GM19238 (cell line): ENCODE results near the gene TRIM77.
"Not testable (repeated sequence)": the region's sequence is repeated elsewhere in the genome, so short reads cannot be mapped to it uniquely, and the experiment has no call there.

Experiments
- DNase-seq: peaks from one replicate; pipeline ENCODE4 v3.0.0; 2011; ENCODE audit warnings: low spot score; ENCODE audit not compliant: insufficient read length

Gene TRIM77

GRCh38 chr11:89709999-89710398 lies at the start of gene TRIM77:
TSS of gene TRIM77 (plus strand) at chr11:89710299. CDS start at chr11:89710299, 0 bp downstream.
- DNase-seq = not testable (repeated sequence)

- no peak for DNase-seq
These were observed 43.1 kb upstream of the TRIM77 start for GRCh38 chr11:89667001-89667400.

- not testable (repeated sequence) for DNase-seq
These were observed 41.9 kb upstream of the TRIM77 start for GRCh38 chr11:89668158-89668557.

- DNase-seq = not testable (repeated sequence)
These were observed 40.5 kb upstream of the TRIM77 start for GRCh38 chr11:89669586-89669985.

GRCh38 chr11:89669993-89670669 lies 40.0 kb upstream of the TRIM77 start:
- not testable (repeated sequence) for DNase-seq

GRCh38 chr11:89672547-89672946 lies 37.6 kb upstream of the TRIM77 start:
- not testable (repeated sequence) for DNase-seq

- DNase-seq = not testable (repeated sequence)
These were observed 36.7 kb upstream of the TRIM77 start for GRCh38 chr11:89673380-89673779.

GRCh38 chr11:89675383-89675782 lies 34.7 kb upstream of the TRIM77 start:
- DNase-seq = not testable (repeated sequence)

- DNase-seq = not testable (repeated sequence)
These were observed 34.2 kb upstream of the TRIM77 start for GRCh38 chr11:89675948-89676347.

GRCh38 chr11:89707080-89707479 lies 3.0 kb upstream of the TRIM77 start:
- DNase-seq = not testable (repeated sequence)

GRCh38 chr11:89724866-89725498 lies 14.9 kb downstream of the TRIM77 start:
- not testable (repeated sequence) for DNase-seq

- not testable (repeated sequence) for DNase-seq
These were observed 20.1 kb downstream of the TRIM77 start for GRCh38 chr11:89730215-89730614.

- DNase-seq = no peak
These were observed 26.5 kb downstream of the TRIM77 start for GRCh38 chr11:89736566-89736965.

- no peak for DNase-seq
These were observed 27.0 kb downstream of the TRIM77 start for GRCh38 chr11:89737116-89737515.

GRCh38 chr11:89741406-89741805 lies 31.3 kb downstream of the TRIM77 start:
- not testable (repeated sequence) for DNase-seq

GRCh38 chr11:89744158-89744557 lies 34.1 kb downstream of the TRIM77 start:
- not testable (repeated sequence) for DNase-seq

- not testable (repeated sequence) for DNase-seq
These were observed 40.7 kb downstream of the TRIM77 start for GRCh38 chr11:89750822-89751221.
